Astrocyte (in vitro differentiated cells and primary cell): ENCODE measurements around the gene LPIN3. TPM values are rescaled to one million over a fixed set of nuclear protein-coding genes. Genes with fewer than 3 reads are reported as not detected.

Experiments
- DNase-seq: peaks from one replicate; pipeline ENCODE4 v3.0.0-alpha.2; 2010; ENCODE audit warnings: low read depth
- FAIRE-seq: peaks from 2 replicates; lab custom pipeline; 2011; peaks lifted over from hg19 to GRCh38; lab: Jason Lieb, UNC
- H2AFZ ChIP-seq: 2 replicates; pipeline ENCODE4 v1.6.0; 2012; ENCODE audit warnings: low read depth, low read length, inconsistent platforms
- H3K27ac ChIP-seq: 2 replicates; pipeline ENCODE4 v1.5.1; 2011; ENCODE audit warnings: low read depth, low read length, inconsistent platforms
- H3K27me3 ChIP-seq: 2 replicates; pipeline ENCODE4 v1.6.0; 2011; ENCODE audit warnings: low read length, inconsistent platforms; ENCODE audit not compliant: insufficient read depth
- H3K36me3 ChIP-seq: 2 replicates; pipeline ENCODE4 v1.5.1; 2011; ENCODE audit warnings: low read length, inconsistent platforms; ENCODE audit not compliant: insufficient read depth
- H3K4me1 ChIP-seq: 2 replicates; pipeline ENCODE4 v1.5.1; 2011; ENCODE audit warnings: low read length, inconsistent platforms; ENCODE audit not compliant: insufficient read depth
- H3K4me2 ChIP-seq: 2 replicates; pipeline ENCODE4 v1.6.0; 2012; ENCODE audit warnings: low read length, inconsistent platforms
- H3K4me3 ChIP-seq: 2 replicates; pipeline ENCODE4 v1.5.1; 2011; ENCODE audit warnings: low read depth, mild to moderate bottlenecking, low read length, inconsistent platforms; ENCODE audit not compliant: insufficient read depth
- H3K79me2 ChIP-seq: 2 replicates; pipeline ENCODE4 v1.6.0; 2012; ENCODE audit warnings: mild to moderate bottlenecking, low read length, inconsistent platforms; ENCODE audit not compliant: insufficient read depth
- H3K9ac ChIP-seq: 2 replicates; pipeline ENCODE4 v1.6.0; 2012; ENCODE audit warnings: mild to moderate bottlenecking, low read length, inconsistent platforms
- H3K9me3 ChIP-seq: 2 replicates; pipeline ENCODE4 v1.5.1; 2012; ENCODE audit warnings: low read depth, mild to moderate bottlenecking, low read length, inconsistent platforms; ENCODE audit not compliant: insufficient read depth
- H4K20me1 ChIP-seq: 2 replicates; pipeline ENCODE4 v1.6.0; 2012; ENCODE audit warnings: low read length, inconsistent platforms; ENCODE audit not compliant: insufficient read depth
- H3K27ac Mint-ChIP-seq: one replicate; pipeline ENCODE4 v1.8.0; 2021; ENCODE audit warnings: mild to moderate bottlenecking, mixed read lengths; ENCODE audit not compliant: unreplicated experiment
- H3K27me3 Mint-ChIP-seq: one replicate; pipeline ENCODE4 v1.8.0; 2021; ENCODE audit warnings: low read depth, mixed read lengths; ENCODE audit not compliant: unreplicated experiment
- H3K36me3 Mint-ChIP-seq: one replicate; pipeline ENCODE4 v1.8.0; 2021; ENCODE audit warnings: low read depth, mixed read lengths; ENCODE audit not compliant: unreplicated experiment
- H3K4me1 Mint-ChIP-seq: one replicate; pipeline ENCODE4 v1.8.0; 2021; ENCODE audit warnings: low read depth, mixed read lengths; ENCODE audit not compliant: unreplicated experiment
- H3K4me3 Mint-ChIP-seq: one replicate; pipeline ENCODE4 v1.8.0; 2021; ENCODE audit warnings: mild to moderate bottlenecking, moderate library complexity, mixed read lengths; ENCODE audit not compliant: unreplicated experiment
- H3K9me3 Mint-ChIP-seq: one replicate; pipeline ENCODE4 v1.8.0; 2021; ENCODE audit warnings: mild to moderate bottlenecking, mixed read lengths; ENCODE audit not compliant: unreplicated experiment
- EZH2 ChIP-seq: IDR thresholded peaks from 2 replicates; pipeline ENCODE4 v1.6.1; 2012; ENCODE audit warnings: mild to moderate bottlenecking, low read length, inconsistent platforms; ENCODE audit not compliant: insufficient read depth
- total RNA-seq: library from RNA; stranded (reverse); gene quantifications from 2 replicates; pipeline ENCODE4 v1.2.1, GENCODE V29; 2021
- TF ChIP-seq, protein P1 (sequence below): IDR thresholded peaks from 2 replicates; pipeline ENCODE4 v1.5.1; 2011; ENCODE audit warnings: low read depth, mild to moderate bottlenecking, inconsistent platforms, low read length, moderate library complexity; ENCODE audit not compliant: insufficient read depth

Gene LPIN3
- total RNA-seq, 1 donor from 2014 or later, result 18.0 TPM

GRCh38 chr20:41355192-41355591 lies 14.6 kb downstream of the LPIN3 start:
- Histone ChIP-seq H3K4me2 (no peak overlapping the region), H2AFZ (no peak overlapping the region), H3K79me2 (no peaks in the 10 kb centered on the region), H3K27ac (no peak overlapping the region), H4K20me1 (no peaks in the 10 kb centered on the region), H3K36me3 (no peaks in the 10 kb centered on the region), H3K9ac (no peak overlapping the region), H3K27me3 (no peaks in the 10 kb centered on the region), H3K4me1 (no peaks in the 10 kb centered on the region), H3K9me3 (no peaks in the 10 kb centered on the region), H3K4me3 (no peak overlapping the region)
- FAIRE-seq, result no peak
- Mint-ChIP-seq H3K4me1 (no peaks in the 10 kb centered on the region), H3K27ac (no peak overlapping the region), H3K4me3 (no peak overlapping the region), H3K9me3 (no peaks in the 10 kb centered on the region), H3K36me3 (peaks cover 50% of the 10 kb centered on the region), H3K27me3 (no peaks in the 10 kb centered on the region)
- no peak for DNase-seq
- TF ChIP-seq, protein P1, sequence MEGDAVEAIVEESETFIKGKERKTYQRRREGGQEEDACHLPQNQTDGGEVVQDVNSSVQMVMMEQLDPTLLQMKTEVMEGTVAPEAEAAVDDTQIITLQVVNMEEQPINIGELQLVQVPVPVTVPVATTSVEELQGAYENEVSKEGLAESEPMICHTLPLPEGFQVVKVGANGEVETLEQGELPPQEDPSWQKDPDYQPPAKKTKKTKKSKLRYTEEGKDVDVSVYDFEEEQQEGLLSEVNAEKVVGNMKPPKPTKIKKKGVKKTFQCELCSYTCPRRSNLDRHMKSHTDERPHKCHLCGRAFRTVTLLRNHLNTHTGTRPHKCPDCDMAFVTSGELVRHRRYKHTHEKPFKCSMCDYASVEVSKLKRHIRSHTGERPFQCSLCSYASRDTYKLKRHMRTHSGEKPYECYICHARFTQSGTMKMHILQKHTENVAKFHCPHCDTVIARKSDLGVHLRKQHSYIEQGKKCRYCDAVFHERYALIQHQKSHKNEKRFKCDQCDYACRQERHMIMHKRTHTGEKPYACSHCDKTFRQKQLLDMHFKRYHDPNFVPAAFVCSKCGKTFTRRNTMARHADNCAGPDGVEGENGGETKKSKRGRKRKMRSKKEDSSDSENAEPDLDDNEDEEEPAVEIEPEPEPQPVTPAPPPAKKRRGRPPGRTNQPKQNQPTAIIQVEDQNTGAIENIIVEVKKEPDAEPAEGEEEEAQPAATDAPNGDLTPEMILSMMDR, result no peak
- TF ChIP-seq EZH2, result no peak

- H3K9ac ChIP-seq, result no peak overlapping the region
- DNase-seq, result no peak
- H3K4me3 Mint-ChIP-seq, result no peak overlapping the region
- TF ChIP-seq, protein P1, result no peak
- no peak for TF ChIP-seq EZH2
- H4K20me1 ChIP-seq, result no peaks in the 10 kb centered on the region
- no peak overlapping the region for H3K27ac Mint-ChIP-seq
- no peak for FAIRE-seq
- H3K4me1 Mint-ChIP-seq, result no peaks in the 10 kb centered on the region
- H3K4me2 ChIP-seq, result no peak overlapping the region
- H3K36me3 Mint-ChIP-seq, result peaks cover 46% of the 10 kb centered on the region
- no peaks in the 10 kb centered on the region for H3K4me1 ChIP-seq
- H3K27ac ChIP-seq, result no peak overlapping the region
- H2AFZ ChIP-seq, result no peak overlapping the region
- no peaks in the 10 kb centered on the region for H3K79me2 ChIP-seq
- H3K27me3 Mint-ChIP-seq, result no peaks in the 10 kb centered on the region
- H3K4me3 ChIP-seq, result no peak overlapping the region
- H3K36me3 ChIP-seq, result no peaks in the 10 kb centered on the region
- no peaks in the 10 kb centered on the region for H3K9me3 Mint-ChIP-seq
- no peaks in the 10 kb centered on the region for H3K9me3 ChIP-seq
- H3K27me3 ChIP-seq, result no peaks in the 10 kb centered on the region
These were observed 15.1 kb downstream of the LPIN3 start for GRCh38 chr20:41355598-41356203.

DNA sequence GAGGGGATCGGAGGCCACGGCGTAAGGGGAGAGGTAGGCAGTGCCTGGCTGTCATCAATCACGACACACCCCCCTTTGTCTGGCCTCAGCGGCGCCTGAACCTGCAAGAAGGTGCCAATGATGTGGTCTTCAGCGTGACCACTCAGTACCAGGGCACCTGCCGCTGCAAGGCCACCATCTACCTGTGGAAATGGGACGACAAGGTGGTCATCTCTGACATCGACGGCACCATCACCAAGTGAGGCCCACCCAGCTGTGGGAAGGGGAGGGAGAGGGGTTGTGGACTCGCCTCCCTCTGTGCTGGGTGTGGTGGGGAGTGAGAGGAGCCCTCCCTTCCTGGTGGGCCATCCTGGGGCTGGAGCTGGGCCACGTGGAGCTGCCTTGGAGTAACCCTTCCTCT lies 16.3 kb downstream of the LPIN3 start:
- Mint-ChIP-seq H3K9me3 (no peaks in the 10 kb centered on the region), H3K27ac (no peak overlapping the region), H3K4me1 (no peaks in the 10 kb centered on the region), H3K4me3 (no peak overlapping the region), H3K27me3 (no peaks in the 10 kb centered on the region), H3K36me3 (peaks cover 40% of the 10 kb centered on the region)
- Histone ChIP-seq H3K36me3 (no peaks in the 10 kb centered on the region), H3K9ac (no peak overlapping the region), H3K79me2 (no peaks in the 10 kb centered on the region), H2AFZ (no peak overlapping the region), H3K4me1 (no peaks in the 10 kb centered on the region), H3K4me2 (no peak overlapping the region), H3K4me3 (no peak overlapping the region), H3K27me3 (no peaks in the 10 kb centered on the region), H3K9me3 (no peaks in the 10 kb centered on the region), H3K27ac (no peak overlapping the region), H4K20me1 (no peaks in the 10 kb centered on the region)
- TF ChIP-seq, protein P1, result no peak
- TF ChIP-seq EZH2, result no peak
- DNase-seq, result no peak
- no peak for FAIRE-seq
